Measurements from ENCODE around the gene CDK5RAP1.
"Not testable (repeated sequence)": the region's sequence is repeated elsewhere in the genome, so short reads cannot be mapped to it uniquely, and the experiment has no call there.

Gene CDK5RAP1, protein sequence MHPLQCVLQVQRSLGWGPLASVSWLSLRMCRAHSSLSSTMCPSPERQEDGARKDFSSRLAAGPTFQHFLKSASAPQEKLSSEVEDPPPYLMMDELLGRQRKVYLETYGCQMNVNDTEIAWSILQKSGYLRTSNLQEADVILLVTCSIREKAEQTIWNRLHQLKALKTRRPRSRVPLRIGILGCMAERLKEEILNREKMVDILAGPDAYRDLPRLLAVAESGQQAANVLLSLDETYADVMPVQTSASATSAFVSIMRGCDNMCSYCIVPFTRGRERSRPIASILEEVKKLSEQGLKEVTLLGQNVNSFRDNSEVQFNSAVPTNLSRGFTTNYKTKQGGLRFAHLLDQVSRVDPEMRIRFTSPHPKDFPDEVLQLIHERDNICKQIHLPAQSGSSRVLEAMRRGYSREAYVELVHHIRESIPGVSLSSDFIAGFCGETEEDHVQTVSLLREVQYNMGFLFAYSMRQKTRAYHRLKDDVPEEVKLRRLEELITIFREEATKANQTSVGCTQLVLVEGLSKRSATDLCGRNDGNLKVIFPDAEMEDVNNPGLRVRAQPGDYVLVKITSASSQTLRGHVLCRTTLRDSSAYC

DNA sequence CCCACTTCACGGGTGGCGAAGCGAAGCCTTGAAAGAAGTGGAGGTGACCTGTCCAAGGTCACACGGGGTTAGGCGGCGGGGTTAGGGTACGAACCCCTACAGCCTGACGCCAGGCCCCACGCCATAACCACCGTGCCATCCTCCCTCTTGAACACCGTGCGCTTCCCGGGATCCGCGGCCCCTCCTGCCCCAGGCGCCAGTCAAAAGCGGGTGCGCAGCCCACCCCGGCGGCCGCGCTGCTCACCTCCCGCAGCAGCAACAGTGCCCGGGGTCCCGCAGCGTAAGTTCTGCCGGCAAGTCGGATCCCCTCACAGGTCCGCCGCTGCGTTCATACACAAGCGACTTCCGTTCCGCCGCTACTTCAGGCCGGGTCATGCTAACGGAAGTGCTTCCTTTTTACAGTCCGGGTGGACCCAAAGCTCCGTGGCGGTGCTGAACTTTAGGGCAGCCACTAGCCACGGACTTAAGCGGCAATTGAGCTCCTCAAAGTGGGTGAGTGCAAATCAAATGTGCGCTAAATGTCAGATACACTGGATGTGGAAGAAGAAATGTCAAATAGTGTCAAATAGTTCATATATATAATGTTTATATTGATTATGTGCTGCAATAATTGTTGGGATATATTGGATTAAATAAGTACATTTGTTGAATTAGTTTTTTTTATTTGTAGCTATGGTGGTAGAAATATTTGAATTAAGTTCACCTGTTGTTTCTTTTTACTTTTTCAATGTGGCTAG, at the start of gene CDK5RAP1:
Gene CDK5RAP1 (minus strand): TSS at position 336 of the 737 bp plus-strand sequence. CDS start 4,455 bp downstream, outside the sequence.
- in situ Hi-C loops (cut with MboI; ENCODE audit: low sequenced_read_pairs): no loop called here

DNA sequence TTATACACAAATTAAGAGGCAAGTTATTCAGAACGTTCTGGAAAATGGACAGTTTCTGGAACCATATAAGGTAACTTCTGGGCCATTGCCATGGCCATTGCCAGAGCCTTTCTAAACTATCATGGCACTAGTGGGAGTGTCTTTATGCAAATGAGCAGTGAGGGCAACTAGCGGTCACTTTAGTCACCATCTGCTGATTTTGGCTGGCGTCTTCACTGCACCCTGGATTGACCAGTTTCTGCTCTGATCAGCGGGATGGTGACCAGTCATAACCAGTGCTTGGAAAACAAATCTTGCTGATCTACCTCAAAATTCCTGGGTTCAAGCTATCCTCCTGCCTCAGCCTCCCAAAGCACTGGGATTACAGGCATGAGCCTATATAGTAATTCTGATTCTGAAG, 49.5 kb upstream of the CDK5RAP1 start:
- in situ Hi-C loops (cut with MboI; ENCODE audit: low sequenced_read_pairs): loop anchor here (10.0 kb wide), 1 partner anchor 56 kb away; no protein-coding TSS in a partner anchor

- in situ Hi-C loops (cut with MboI; ENCODE audit: low sequenced_read_pairs): no loop called here
Observed at GRCh38 chr20:33445881-33446625, 44.7 kb upstream of the CDK5RAP1 start.

DNA sequence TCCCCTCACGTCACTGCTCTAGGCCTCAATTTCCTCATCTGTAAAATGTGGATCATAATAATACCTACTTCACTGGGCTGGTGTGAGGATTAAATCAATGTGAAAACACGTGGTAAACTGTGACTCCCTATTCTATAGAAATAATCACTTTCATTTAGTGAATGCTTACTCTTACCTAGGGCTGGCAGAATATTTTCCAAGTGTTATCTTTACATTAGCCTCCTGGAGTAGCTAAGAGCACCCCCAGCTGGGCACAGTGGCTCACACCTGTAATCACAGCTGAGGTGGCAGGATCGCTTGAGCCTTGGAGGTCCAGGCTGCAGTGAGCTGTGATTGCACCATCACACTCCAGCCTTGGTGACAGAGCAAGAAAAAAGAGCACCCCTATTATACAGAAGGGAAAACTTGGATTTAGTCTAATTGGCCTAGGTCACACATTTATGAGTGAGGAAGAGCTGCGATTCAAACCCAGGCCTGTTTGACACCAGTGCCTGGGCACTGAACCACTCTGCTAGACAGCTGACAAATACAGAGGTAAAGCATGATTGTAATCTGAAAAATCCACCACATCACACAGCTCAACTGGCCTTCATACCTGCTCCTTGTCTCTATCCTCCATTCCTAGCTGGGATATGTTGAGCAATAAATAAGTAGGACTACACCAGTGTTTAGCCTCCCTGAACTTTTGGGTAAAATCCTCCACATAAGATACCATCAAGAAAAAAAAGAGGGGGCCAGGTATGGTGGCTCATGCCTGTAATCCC, 43.7 kb upstream of the CDK5RAP1 start:
- in situ Hi-C loops (cut with MboI; ENCODE audit: low sequenced_read_pairs): no loop called here

DNA sequence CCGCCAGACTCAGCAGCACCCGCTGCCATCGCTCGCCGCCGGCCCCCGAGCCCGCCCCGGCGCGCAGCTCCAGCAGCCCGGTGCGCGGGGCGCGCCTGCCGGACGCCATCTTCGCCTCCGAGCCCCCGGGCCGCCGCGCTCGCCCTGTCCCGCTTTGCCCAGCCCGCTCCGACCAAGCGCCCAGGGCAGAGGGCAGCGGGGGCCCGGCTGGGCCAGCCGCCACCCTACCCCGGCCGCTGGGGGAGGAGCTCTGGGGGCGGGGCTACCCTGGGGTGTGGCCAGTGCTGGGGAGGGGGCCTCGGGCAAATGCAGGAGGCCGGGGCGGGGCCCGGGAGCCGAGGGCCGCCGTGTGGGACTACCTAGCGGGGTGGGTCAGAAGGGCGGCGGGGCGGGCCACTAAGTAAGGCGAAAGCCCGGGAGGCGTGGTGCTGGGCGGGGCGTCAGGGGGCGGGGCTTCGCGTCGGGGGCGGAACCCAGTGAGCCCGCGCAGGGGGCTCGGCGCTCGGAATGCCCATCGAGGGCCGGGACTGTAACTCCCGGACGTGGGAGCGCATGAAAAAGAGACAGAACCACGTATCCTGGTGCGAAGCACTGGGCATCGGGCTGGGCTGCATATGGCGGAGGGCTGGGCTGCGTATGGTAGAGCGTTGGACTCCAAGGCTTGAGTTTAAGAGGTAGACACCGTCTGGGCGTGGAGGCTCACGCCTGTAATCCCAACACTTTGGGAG, 42.4 kb upstream of the CDK5RAP1 start, which contains the start of gene SNTA1:
Gene SNTA1 (minus strand): TSS at position 252 of the 728 bp plus-strand sequence. CDS start 143 bp downstream, at position 109.
- in situ Hi-C loops (cut with MboI; ENCODE audit: low sequenced_read_pairs): no loop called here

- in situ Hi-C loops (cut with MboI; ENCODE audit: low sequenced_read_pairs): no loop called here
Observed at GRCh38 chr20:33443006-33443511, 41.7 kb upstream of the CDK5RAP1 start.

DNA sequence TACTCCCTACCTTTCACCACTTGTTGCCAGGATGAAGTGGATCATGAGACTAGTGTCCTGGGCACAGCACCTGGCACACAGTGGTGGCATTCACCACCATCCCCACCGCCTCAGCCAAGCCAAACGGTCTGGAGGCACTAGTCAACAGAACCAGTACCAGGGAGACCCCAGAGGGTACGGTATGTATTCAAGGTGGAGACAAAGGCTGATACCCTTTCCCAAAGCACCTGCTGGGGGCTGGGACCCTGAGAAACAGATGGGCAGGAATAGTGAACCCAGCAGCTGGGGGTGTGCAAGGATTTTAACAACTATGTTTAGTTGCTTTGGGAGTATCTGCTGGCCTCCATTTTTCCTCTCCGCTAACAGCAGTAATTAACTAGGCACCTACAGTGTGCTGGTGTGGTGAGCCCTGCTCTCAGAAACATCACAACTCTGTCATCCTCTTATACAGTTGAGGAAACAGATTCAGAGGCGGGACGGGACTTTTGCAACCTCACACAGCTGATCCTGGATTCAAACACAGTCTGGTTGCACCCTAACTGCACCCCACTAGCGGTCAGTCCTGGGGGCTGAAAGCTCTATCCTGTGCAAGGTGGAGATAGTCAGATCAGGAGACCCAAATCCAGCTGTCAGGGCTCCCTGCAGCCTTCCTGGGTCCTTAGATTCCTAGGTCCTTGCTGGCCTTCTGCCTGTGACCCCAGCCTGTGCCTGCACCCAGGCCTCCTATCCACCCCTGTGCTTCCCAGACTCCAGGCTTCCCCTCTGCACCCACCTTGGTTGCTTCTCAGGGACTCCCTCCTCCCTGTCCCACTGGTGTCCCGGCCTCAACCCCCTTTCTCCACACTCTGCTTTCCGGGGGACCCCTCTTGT, 41.1 kb upstream of the CDK5RAP1 start:
- in situ Hi-C loops (cut with MboI; ENCODE audit: low sequenced_read_pairs): no loop called here

- in situ Hi-C loops (cut with MboI; ENCODE audit: low sequenced_read_pairs): no loop called here
Observed at GRCh38 chr20:33441142-33441955, 40.0 kb upstream of the CDK5RAP1 start.

- in situ Hi-C loops (cut with MboI; ENCODE audit: low sequenced_read_pairs): not testable (repeated sequence)
Observed at GRCh38 chr20:33440562-33440961, 39.2 kb upstream of the CDK5RAP1 start.

- in situ Hi-C loops (cut with MboI; ENCODE audit: low sequenced_read_pairs): no loop called here
Observed at GRCh38 chr20:33438481-33438880, 37.2 kb upstream of the CDK5RAP1 start.

DNA sequence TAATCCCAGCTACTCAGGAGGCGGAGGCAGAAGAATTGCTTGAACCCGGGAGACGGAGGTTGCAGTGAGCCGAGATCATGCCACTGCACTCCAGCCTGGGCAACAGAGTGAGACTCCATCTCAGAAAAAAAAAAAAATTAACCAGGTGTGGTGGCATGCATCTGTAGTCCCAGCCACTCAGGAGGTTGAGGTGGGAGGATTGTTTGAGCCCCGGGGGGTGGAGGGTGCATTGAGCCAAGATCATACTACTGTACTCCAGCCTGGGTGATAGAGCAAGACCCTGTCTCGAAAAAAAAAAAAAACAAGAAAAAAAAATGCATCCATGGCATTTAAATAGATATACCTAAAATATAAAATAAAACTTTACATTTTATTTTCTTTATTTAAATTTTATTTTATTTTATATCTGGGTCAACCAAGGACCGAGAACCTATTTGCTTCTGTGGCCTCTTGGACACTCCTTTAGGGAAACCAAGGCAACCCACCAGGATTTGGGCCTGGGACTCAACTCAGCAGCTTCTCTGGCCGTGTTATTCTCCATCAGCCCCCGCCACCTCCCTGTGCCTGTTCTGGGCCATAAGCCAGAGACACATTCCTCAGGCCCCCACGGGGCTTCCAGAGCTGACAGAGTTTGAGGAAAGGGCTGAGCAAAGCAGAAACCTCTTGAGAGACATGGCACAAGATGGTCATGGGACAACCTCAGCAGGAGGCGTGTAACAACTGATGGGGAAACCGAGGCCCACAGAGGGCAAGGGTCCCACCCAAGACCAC, 36.0 kb upstream of the CDK5RAP1 start:
- in situ Hi-C loops (cut with MboI; ENCODE audit: low sequenced_read_pairs): no loop called here

DNA sequence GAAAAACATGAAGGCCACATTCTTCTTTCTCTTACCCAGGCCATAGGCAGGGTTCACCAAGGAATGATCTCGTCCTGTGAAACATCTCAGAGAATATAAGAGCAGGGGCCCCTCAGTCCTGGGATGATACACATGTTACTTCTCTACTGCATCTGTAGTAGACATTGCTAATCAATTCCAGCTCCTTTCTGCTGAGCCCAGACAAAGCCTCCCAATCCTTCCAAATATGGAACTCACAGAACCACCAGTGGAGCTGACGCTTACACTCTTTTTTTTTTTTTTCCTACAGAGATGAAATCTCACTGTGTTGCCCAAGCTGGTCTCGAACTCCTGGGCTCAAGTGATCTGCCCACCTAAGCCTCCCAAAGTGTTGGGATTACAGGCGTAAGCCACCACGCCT, 33.1 kb upstream of the CDK5RAP1 start:
- in situ Hi-C loops (cut with MboI; ENCODE audit: low sequenced_read_pairs): no loop called here

DNA sequence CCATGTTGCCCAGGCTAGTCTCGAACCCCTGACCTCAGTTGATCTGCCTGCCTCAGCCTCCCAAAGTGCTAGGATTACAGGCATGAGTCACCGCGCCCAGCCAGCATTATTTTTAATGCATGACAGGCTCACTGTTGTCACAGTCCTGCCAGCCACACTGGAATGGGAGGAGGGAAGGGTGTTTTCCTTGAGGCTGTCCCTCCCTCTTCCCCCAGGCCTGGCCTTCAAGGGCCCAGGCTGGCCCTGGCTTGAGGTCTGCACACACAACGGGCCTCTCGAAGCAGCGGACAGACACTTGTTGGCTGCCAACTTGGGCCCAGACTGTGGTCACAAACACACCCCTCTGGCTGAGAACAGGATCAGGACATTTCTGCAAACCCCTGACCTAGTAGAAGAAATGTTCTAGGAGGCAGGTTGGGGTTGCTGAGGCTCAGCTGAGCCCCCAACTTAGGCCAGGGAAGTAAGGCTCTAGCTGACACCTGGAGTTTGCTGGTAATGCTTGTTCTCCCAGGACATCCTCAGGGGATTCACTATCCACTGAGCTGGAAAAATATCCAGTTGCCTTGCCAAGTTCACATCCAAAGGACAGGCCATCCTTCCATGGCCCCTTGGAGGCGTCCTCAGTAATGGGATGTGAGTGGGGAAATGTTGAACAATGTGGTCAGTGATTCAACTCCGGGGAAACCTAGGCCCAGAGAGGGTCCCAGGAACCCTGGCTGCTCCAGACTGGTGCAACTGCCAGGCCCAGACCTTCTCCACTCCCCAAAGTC, 32.3 kb upstream of the CDK5RAP1 start:
- in situ Hi-C loops (cut with MboI; ENCODE audit: low sequenced_read_pairs): no loop called here

GRCh38 chr20:33431797-33432381, 30.6 kb upstream of the CDK5RAP1 start:
- in situ Hi-C loops (cut with MboI; ENCODE audit: low sequenced_read_pairs): no loop called here

- in situ Hi-C loops (cut with MboI; ENCODE audit: low sequenced_read_pairs): not testable (repeated sequence)
Observed at GRCh38 chr20:33423875-33424274, 22.6 kb upstream of the CDK5RAP1 start.
